H9 (cell line): ENCODE measurements around the gene MSRB1. TPM values are rescaled to one million over a fixed set of nuclear protein-coding genes. Genes with fewer than 3 reads are reported as not detected.

Experiments
- DNase-seq: peaks from one replicate; pipeline ENCODE4 v3.0.0-alpha.2; 2017
- H2AFZ ChIP-seq: one replicate; pipeline ENCODE4 v1.6.1; 2013; ENCODE audit warnings: mild to moderate bottlenecking, low read length, control low read depth, moderate library complexity
- H2AK5ac ChIP-seq: 2 replicates; pipeline ENCODE4 v1.6.1; 2013; ENCODE audit warnings: low read length, control low read depth, mixed read lengths; ENCODE audit not compliant: insufficient read length
- H2BK120ac ChIP-seq: one replicate; pipeline ENCODE4 v1.6.1; 2013; ENCODE audit warnings: low read depth, mild to moderate bottlenecking, low read length, control low read depth, inconsistent platforms; ENCODE audit not compliant: poor library complexity, severe bottlenecking
- H2BK12ac ChIP-seq: 2 replicates; pipeline ENCODE4 v1.6.1; 2013; ENCODE audit warnings: low read length, control low read depth, mixed read lengths, low read depth; ENCODE audit not compliant: insufficient read length
- H2BK15ac ChIP-seq: 2 replicates; pipeline ENCODE4 v1.6.1; 2013; ENCODE audit warnings: low read depth, low read length, control low read depth
- H2BK20ac ChIP-seq: one replicate; pipeline ENCODE4 v1.6.1; 2013; ENCODE audit warnings: low read depth, mild to moderate bottlenecking, low read length, control low read depth, inconsistent platforms; ENCODE audit not compliant: poor library complexity, severe bottlenecking
- H2BK5ac ChIP-seq: 2 replicates; pipeline ENCODE4 v1.6.1; 2013; ENCODE audit warnings: low read length, control low read depth, mixed read lengths; ENCODE audit not compliant: insufficient read length
- H3K14ac ChIP-seq: 2 replicates; pipeline ENCODE4 v1.6.1; 2013; ENCODE audit warnings: low read length, control low read depth; ENCODE audit not compliant: insufficient read depth
- H3K18ac ChIP-seq: 2 replicates; pipeline ENCODE4 v1.6.1; 2013; ENCODE audit warnings: low read depth, mild to moderate bottlenecking, mixed read lengths, low read length, control low read depth; ENCODE audit not compliant: insufficient read length
- H3K23ac ChIP-seq: 2 replicates; pipeline ENCODE4 v1.6.1; 2013; ENCODE audit warnings: low read length, control low read depth, mixed read lengths, low read depth; ENCODE audit not compliant: insufficient read length
- H3K23me2 ChIP-seq: 2 replicates; pipeline ENCODE4 v1.6.1; 2013; ENCODE audit warnings: low read depth, mild to moderate bottlenecking, mixed read lengths, low read length, control low read depth; ENCODE audit not compliant: insufficient read length, poor library complexity, severe bottlenecking
- H3K27ac ChIP-seq: 2 replicates; pipeline ENCODE4 v1.5.1; 2013; ENCODE audit warnings: low read length, control low read depth, mixed read lengths, low read depth; ENCODE audit not compliant: insufficient read length
- H3K27me3 ChIP-seq: 2 replicates; pipeline ENCODE4 v1.6.1; 2013; ENCODE audit warnings: low read length, control low read depth, inconsistent platforms; ENCODE audit not compliant: insufficient read depth
- H3K4ac ChIP-seq: 2 replicates; pipeline ENCODE4 v1.6.1; 2013; ENCODE audit warnings: low read depth, mild to moderate bottlenecking, control low read depth, inconsistent platforms, low read length, moderate library complexity
- H3K4me1 ChIP-seq: 2 replicates; pipeline ENCODE4 v1.6.1; 2013; ENCODE audit warnings: low read length, control low read depth, inconsistent platforms; ENCODE audit not compliant: insufficient read depth
- H3K4me2 ChIP-seq: 2 replicates; pipeline ENCODE4 v1.6.1; 2013; ENCODE audit warnings: low read length, control low read depth, mixed read lengths; ENCODE audit not compliant: insufficient read length, insufficient read depth
- H3K56ac ChIP-seq: 2 replicates; pipeline ENCODE4 v1.6.1; 2013; ENCODE audit warnings: low read depth, mild to moderate bottlenecking, mixed read lengths, low read length, control low read depth; ENCODE audit not compliant: insufficient read length
- H3K79me1 ChIP-seq: 2 replicates; pipeline ENCODE4 v1.6.1; 2013; ENCODE audit warnings: low read depth, mild to moderate bottlenecking, moderate library complexity, low read length, control low read depth, inconsistent platforms; ENCODE audit not compliant: insufficient read depth, poor library complexity, severe bottlenecking
- H3K79me2 ChIP-seq: 2 replicates; pipeline ENCODE4 v1.6.1; 2013; ENCODE audit warnings: low read length, control low read depth, inconsistent platforms; ENCODE audit not compliant: insufficient read depth
- H3K9ac ChIP-seq: 2 replicates; pipeline ENCODE4 v1.6.1; 2013; ENCODE audit warnings: low read length, control low read depth, mixed read lengths; ENCODE audit not compliant: insufficient read length; ENCODE audit errors: extremely low read depth
- H3K9me3 ChIP-seq: one replicate; pipeline ENCODE4 v1.6.1; 2013; ENCODE audit warnings: low read depth, low read length, inconsistent platforms; ENCODE audit not compliant: control insufficient read depth
- H3T11ph ChIP-seq: one replicate; pipeline ENCODE4 v1.6.1; 2013; ENCODE audit warnings: mild to moderate bottlenecking, low read length, control low read depth, inconsistent platforms
- H4K20me1 ChIP-seq: one replicate; pipeline ENCODE4 v1.6.1; 2013; ENCODE audit not compliant: control insufficient read depth, insufficient read length, insufficient read depth
- H4K5ac ChIP-seq: 2 replicates; pipeline ENCODE4 v1.6.1; 2013; ENCODE audit warnings: low read depth, mild to moderate bottlenecking, mixed read lengths, low read length, control low read depth; ENCODE audit not compliant: insufficient read length
- H4K8ac ChIP-seq: replicated peaks from 2 replicates; pipeline ENCODE4 v1.6.1; 2013; ENCODE audit warnings: low read length, control low read depth, mixed read lengths, low read depth; ENCODE audit not compliant: insufficient read length
- H4K91ac ChIP-seq: 2 replicates; pipeline ENCODE4 v1.6.1; 2013; ENCODE audit warnings: low read depth, mild to moderate bottlenecking, moderate library complexity, mixed read lengths, low read length, control low read depth; ENCODE audit not compliant: insufficient read length
- H3K27ac Mint-ChIP-seq, 3 experiments: 2 replicates in 2 of 3; 3 replicates in 1 of 3; pipeline ENCODE4 v1.8.0; 2020 to 2021; ENCODE audit warnings: mixed read lengths in 3 of 3, mild to moderate bottlenecking in 1 of 3, moderate library complexity in 1 of 3
- H3K27me3 Mint-ChIP-seq: 2 replicates; pipeline ENCODE4 v1.8.0; 2021; ENCODE audit warnings: low read depth, mild to moderate bottlenecking, moderate library complexity, mixed read lengths
- H3K36me3 Mint-ChIP-seq, 3 experiments: 2 replicates in 2 of 3; 3 replicates in 1 of 3; pipeline ENCODE4 v1.8.0; 2020 to 2021; ENCODE audit warnings: low read depth in 3 of 3, mixed read lengths in 3 of 3; ENCODE audit not compliant: insufficient read depth in 1 of 3
- H3K4me1 Mint-ChIP-seq, 2 experiments: 2 replicates each; pipeline ENCODE4 v1.8.0; 2020; ENCODE audit warnings: mixed read lengths in 2 of 2
- H3K4me3 Mint-ChIP-seq, 2 experiments: 2 replicates in 1 of 2; 3 replicates in 1 of 2; pipeline ENCODE4 v1.8.0; 2020 to 2021; ENCODE audit warnings: mild to moderate bottlenecking in 2 of 2, mixed read lengths in 2 of 2, moderate library complexity in 1 of 2
- H3K9me3 Mint-ChIP-seq, 2 experiments: 2 replicates in 1 of 2; 3 replicates in 1 of 2; pipeline ENCODE4 v1.8.0; 2020; ENCODE audit warnings: mild to moderate bottlenecking in 2 of 2, mixed read lengths in 2 of 2, moderate library complexity in 1 of 2
- CTCF ChIP-seq: fragments of 200-600 bp; sonication (generic); conservative IDR thresholded peaks from 3 replicates; pipeline ENCODE4 v1.8.0; 2021; ENCODE audit warnings: antibody characterized with exemption, mild to moderate bottlenecking
- WGBS: extraction: QIAGEN DNeasy Blood & Tissue Kit; methylation state at CpG from one replicate; pipeline ENCODE4 v1.1.7; 2013; ENCODE audit warnings: missing lambda C conversion rate, low lambda C conversion rate, mixed read lengths; ENCODE audit not compliant: insufficient read length; ENCODE audit errors: extremely low coverage; 5-methylcytosine and 5-hydroxymethylcytosine counted together
- total RNA-seq: library from RNA; stranded (reverse); gene quantifications from 2 replicates; pipeline ENCODE4 v1.2.1, GENCODE V29; 2021

MSRB1 gene
- total RNA-seq, 1 experiment from 2014 or later = 25.7 TPM

- Mint-ChIP-seq H3K4me3 (peak overlapping the region; percentile 66 to 84), H3K36me3 (peaks cover 0 to 10% (median 9%) of the 10 kb centered on the region in 3 experiments; a peak in 6 of 7 replicates), H3K27me3 (peaks cover 42% of the 10 kb centered on the region), H3K27ac (no peak overlapping the region), H3K9me3 (no peaks in the 10 kb centered on the region; a peak in 1 of 5 replicates), H3K4me1 (peaks cover 16 to 20% of the 10 kb centered on the region in 2 experiments)
- H3K27ac ChIP-seq = no peak overlapping the region
- H2BK12ac ChIP-seq = no peak overlapping the region
- H3T11ph ChIP-seq = no peak overlapping the region
- H3K18ac ChIP-seq = no peak overlapping the region
- H3K23ac ChIP-seq = no peak overlapping the region
- peaks cover 15% of the 10 kb centered on the region; the same call in 1 of the 2 replicates for H3K27me3 ChIP-seq
- H2AFZ ChIP-seq = no peak overlapping the region
- H3K14ac ChIP-seq = no peak overlapping the region
- H4K5ac ChIP-seq = no peak overlapping the region
- no peak overlapping the region for H2BK15ac ChIP-seq
- H3K79me1 ChIP-seq = no peaks in the 10 kb centered on the region
- H3K4me1 ChIP-seq = no peaks in the 10 kb centered on the region; the same call in 1 of the 2 replicates
- peaks cover 18% of the 10 kb centered on the region for H3K23me2 ChIP-seq
- H3K4me2 ChIP-seq = peak overlapping the region; percentile 53
- H2AK5ac ChIP-seq = no peak overlapping the region
- H3K9ac ChIP-seq = no peak overlapping the region
- WGBS = no CpG with 5 or more reads among the region's 18 CpGs
- no peak overlapping the region for H3K4ac ChIP-seq
- no peaks in the 10 kb centered on the region for H4K20me1 ChIP-seq
- H3K79me2 ChIP-seq = no peaks in the 10 kb centered on the region
- no peak overlapping the region for H2BK5ac ChIP-seq
- no peak overlapping the region for H3K56ac ChIP-seq
- TF ChIP-seq CTCF = no peak
- H2BK20ac ChIP-seq = no peak overlapping the region
- H3K9me3 ChIP-seq = no peaks in the 10 kb centered on the region
- no peak overlapping the region for H4K91ac ChIP-seq
- no peak overlapping the region for H2BK120ac ChIP-seq
- DNase-seq = no peak
- no peak overlapping the region for H4K8ac ChIP-seq
Observed at GRCh38 chr16:1991135-1991551, 48.1 kb upstream of the MSRB1 start.
